SK-N-SH (cell line): Measurements from ENCODE around the gene STMN1. TPM values are rescaled to one million over a fixed set of nuclear protein-coding genes. Genes with fewer than 3 reads are reported as not detected.

Experiments
- CTCF ChIA-PET: fragments of 300-600, 350-600 bp; formaldehyde crosslinking; extraction: SDS; loops from one replicate; lab custom pipeline; 2021; lab: Yijun Ruan, JAX
- POLR2A ChIA-PET: fragments of 350-600 bp; sonication (Branson Sonifier 250); formaldehyde crosslinking; extraction: SDS; loops from one replicate; lab custom pipeline; 2020; ENCODE audit warnings: antibody characterized with exemption, inconsistent platforms; lab: Yijun Ruan, JAX
- DNase-seq: peaks from one replicate; pipeline ENCODE4 v3.0.0; 2012
- H2AFZ ChIP-seq: fragments of 200-600 bp; sonication (generic); 2 replicates; pipeline ENCODE4 v1.8.1; 2016; ENCODE audit warnings: antibody characterized with exemption, mild to moderate bottlenecking, low read depth
- H3F3A ChIP-seq: fragments of 200-600 bp; sonication (generic); replicated peaks from 2 replicates; pipeline ENCODE3; 2016; ENCODE audit warnings: antibody characterized with exemption, mild to moderate bottlenecking; ENCODE audit not compliant: insufficient read depth
- H3K27ac ChIP-seq, 2 experiments: fragments of 200-500 bp in 1 of 2; fragments of 200-600 bp in 1 of 2; sonication (Bioruptor generic) in 1 of 2; sonication (generic), shearing (Covaris generic) in 1 of 2; 2 replicates each; pipeline versions ENCODE4 v1.5.1 to v1.6.1; 2014 to 2016; ENCODE audit warnings: low read depth in 2 of 2, inconsistent platforms in 1 of 2, low read length in 1 of 2, mild to moderate bottlenecking in 1 of 2, mixed read lengths in 1 of 2
- H3K27me3 ChIP-seq: fragments of 200-600 bp; sonication (generic), shearing (Covaris generic); 2 replicates; pipeline ENCODE4 v1.6.1; 2016; ENCODE audit warnings: mixed run types; ENCODE audit not compliant: insufficient read depth
- H3K36me3 ChIP-seq, 2 experiments: fragments of 200-500 bp in 1 of 2; fragments of 200-600 bp in 1 of 2; sonication (Bioruptor generic) in 1 of 2; sonication (generic) in 1 of 2; replicated peaks in 1 of 2; 2 replicates each; pipeline versions ENCODE3 to v1.5.1; 2014 to 2016; ENCODE audit warnings: low read length in 1 of 2, mild to moderate bottlenecking in 1 of 2; ENCODE audit not compliant: insufficient read depth in 2 of 2, control insufficient read depth in 1 of 2
- H3K4me1 ChIP-seq, 2 experiments: fragments of 200-500 bp in 1 of 2; fragments of 200-600 bp in 1 of 2; sonication (Bioruptor generic) in 1 of 2; sonication (generic), shearing (Covaris generic) in 1 of 2; 2 replicates each; pipeline versions ENCODE4 v1.5.1 to v1.6.1; 2014 to 2016; ENCODE audit warnings: low read depth in 1 of 2, low read length in 1 of 2, mixed run types in 1 of 2; ENCODE audit not compliant: insufficient read depth in 2 of 2, control insufficient read depth in 1 of 2
- H3K4me2 ChIP-seq: fragments of 200-600 bp; sonication (generic), shearing (Covaris generic); 2 replicates; pipeline ENCODE4 v1.6.1; 2017; ENCODE audit warnings: mixed run types
- H3K4me3 ChIP-seq, 2 experiments: fragments of 200-500 bp in 1 of 2; fragments of 200-600 bp in 1 of 2; sonication (Bioruptor generic) in 1 of 2; sonication (generic), shearing (Covaris generic) in 1 of 2; 2 replicates each; pipeline versions ENCODE4 v1.5.1 to v1.8.1; 2014 to 2016; ENCODE audit warnings: low read depth in 2 of 2, inconsistent platforms in 1 of 2, low read length in 1 of 2, mild to moderate bottlenecking in 1 of 2, mixed read lengths in 1 of 2, moderate library complexity in 1 of 2
- H3K79me2 ChIP-seq: fragments of 200-600 bp; sonication (generic); 2 replicates; pipeline ENCODE4 v1.8.1; 2017; ENCODE audit warnings: mild to moderate bottlenecking; ENCODE audit not compliant: insufficient read depth
- H3K9ac ChIP-seq: fragments of 200-600 bp; sonication (generic); 2 replicates; pipeline ENCODE4 v1.6.1; 2017; ENCODE audit warnings: mixed run types
- H3K9me2 ChIP-seq: fragments of 200-600 bp; sonication (generic); 2 replicates; pipeline ENCODE4 v1.6.1; 2017; ENCODE audit warnings: mixed run types
- H3K9me3 ChIP-seq: fragments of 200-600 bp; sonication (generic); 2 replicates; pipeline ENCODE4 v1.6.1; 2017; ENCODE audit warnings: mixed run types, mild to moderate bottlenecking, moderate library complexity
- H4K20me1 ChIP-seq: fragments of 200-600 bp; sonication (generic); 2 replicates; pipeline ENCODE4 v1.6.1; 2017; ENCODE audit warnings: mild to moderate bottlenecking, mixed run types; ENCODE audit not compliant: insufficient read depth
- ELF1 ChIP-seq: IDR thresholded peaks from 2 replicates; pipeline ENCODE4 v1.4.0; 2012
- EP300 ChIP-seq, 2 experiments: IDR thresholded peaks; 2 replicates each; pipeline versions ENCODE4 v1.4.0 to v1.6.1; 2012; ENCODE audit warnings: borderline replicate concordance in 1 of 2, low read depth in 1 of 2, low read length in 1 of 2
- FOSL2 ChIP-seq: IDR thresholded peaks from 2 replicates; pipeline ENCODE4 v1.4.0; 2012; ENCODE audit warnings: low read depth, mild to moderate bottlenecking, moderate library complexity, borderline replicate concordance
- FOXJ3 ChIP-seq: sonication (generic); formaldehyde crosslinking; IDR thresholded peaks from 2 replicates; pipeline ENCODE4 v1.5.1; 2020; ENCODE audit warnings: mild to moderate bottlenecking, missing genetic modification reagents
- FOXM1 ChIP-seq: IDR thresholded peaks from 2 replicates; pipeline ENCODE4 v1.4.0; 2012; ENCODE audit warnings: low read depth, mild to moderate bottlenecking
- JUND ChIP-seq: IDR thresholded peaks from 2 replicates; pipeline ENCODE4 v1.4.0; 2012
- MEF2A ChIP-seq: IDR thresholded peaks from 2 replicates; pipeline ENCODE4 v1.4.0; 2012; ENCODE audit warnings: low read depth, borderline replicate concordance
- MXI1 ChIP-seq: IDR thresholded peaks from 2 replicates; pipeline ENCODE4 v1.6.1; 2012; ENCODE audit warnings: mild to moderate bottlenecking, low read depth, low read length, improper control_type of control experiment
- PBX3 ChIP-seq: IDR thresholded peaks from 2 replicates; pipeline ENCODE4; 2012
- REST ChIP-seq: IDR thresholded peaks from 2 replicates; pipeline ENCODE4 v1.6.1; 2012; ENCODE audit warnings: mild to moderate bottlenecking, low read depth, low read length, moderate library complexity
- RXRA ChIP-seq: IDR thresholded peaks from 2 replicates; pipeline ENCODE4 v1.4.0; 2012; ENCODE audit warnings: low read depth, mild to moderate bottlenecking, borderline replicate concordance
- SIN3A ChIP-seq: IDR thresholded peaks from 2 replicates; pipeline ENCODE4 v1.6.1; 2012; ENCODE audit warnings: low read depth, mild to moderate bottlenecking, low read length, moderate library complexity, borderline replicate concordance
- SMC3 ChIP-seq: IDR thresholded peaks from 2 replicates; pipeline ENCODE4 v1.6.1; 2012; ENCODE audit warnings: low read depth, low read length, improper control_type of control experiment
- TCF12 ChIP-seq: IDR thresholded peaks from 2 replicates; pipeline ENCODE4 v1.4.0; 2012
- TEAD4 ChIP-seq: IDR thresholded peaks from 2 replicates; pipeline ENCODE4 v1.4.0; 2012; ENCODE audit warnings: mild to moderate bottlenecking, borderline replicate concordance; ENCODE audit not compliant: insufficient read depth
- YY1 ChIP-seq: IDR thresholded peaks from 2 replicates; pipeline ENCODE4 v1.4.0; 2012; ENCODE audit warnings: low read depth, mild to moderate bottlenecking
- ZBTB33 ChIP-seq: IDR thresholded peaks from 2 replicates; pipeline ENCODE4 v1.4.0; 2012; ENCODE audit warnings: low read depth, borderline replicate concordance
- WGBS: methylation state at CpG from one replicate; pipeline ENCODE4 v1.1.6; 2017; ENCODE audit warnings: low lambda C conversion rate; 5-methylcytosine and 5-hydroxymethylcytosine counted together
- polyA plus RNA-seq, 3 experiments: library from polyadenylated mRNA; depleted of rRNA; stranded (reverse); fragments of >200 nt; gene quantifications; 2 replicates each; pipeline ENCODE4 v1.2.3, GENCODE V29; 2012

STMN1 gene
- polyA plus RNA-seq, 1 of the 3 experiments (the other 2 are of a cell fraction): 143 TPM

- no peak for TF ChIP-seq TEAD4
Observed at GRCh38 chr1:25913206-25913605, 7.0 kb upstream of the STMN1 start (continued).

GRCh38 chr1:25912076-25912831, 6.0 kb upstream of the STMN1 start:
- Histone ChIP-seq H3K9me2 (no peaks in the 10 kb centered on the region), H3K9me3 (no peaks in the 10 kb centered on the region), H3K36me3 (no peaks in the 10 kb centered on the region), H3K4me2 (peak overlapping the region; percentile 32), H3K27ac (peak overlapping the region in 1 of 2 experiments; percentile 71; a peak in 2 of 4 replicates), H4K20me1 (no peaks in the 10 kb centered on the region), H3K79me2 (no peaks in the 10 kb centered on the region), H3F3A (peaks cover 10% of the 10 kb centered on the region), H3K4me1 (peaks cover 0 to 9% of the 10 kb centered on the region in 2 experiments; a peak in 2 of 4 replicates), H3K9ac (peak overlapping the region; percentile 3; the same call in 1 of the 2 replicates), H3K4me3 (no peak overlapping the region), H2AFZ (peak overlapping the region; percentile 16; the same call in 1 of the 2 replicates), H3K27me3 (no peaks in the 10 kb centered on the region)
- CTCF ChIA-PET: interaction anchor here (1.5 kb wide), 1 partner anchor 17 kb away, joined by 5 read pairs; no protein-coding TSS in a partner anchor
- POLR2A ChIA-PET: no interaction called here
- TF ChIP-seq SIN3A: no peak
- TF ChIP-seq REST: no peak
- peak; percentile 27; the same call in 1 of the 2 replicates for TF ChIP-seq PBX3
- TF ChIP-seq FOXJ3: no peak
- peak; percentile 56; the same call in 1 of the 2 replicates for TF ChIP-seq JUND
- TF ChIP-seq MEF2A: no peak
- no peak for TF ChIP-seq ELF1
- no peak for TF ChIP-seq SMC3
- 0 out of 2 replicates have a peak, but pooled peaks have one; percentile 2 for TF ChIP-seq TCF12
- TF ChIP-seq MXI1: no peak
- no peak for TF ChIP-seq RXRA
- peak; percentile 25; the same call in 1 of the 2 replicates for TF ChIP-seq FOSL2
- 0 out of 4 replicates have a peak, but pooled peaks of 1 of the 2 experiments have one; percentile 21 for TF ChIP-seq EP300 (IDR thresholded peaks at IDR 0.05; ENCODE audit: borderline replicate concordance in 1 of 2, low read depth in 1 of 2, low read length in 1 of 2)
- no peak for TF ChIP-seq YY1
- no peak for TF ChIP-seq ZBTB33
- TF ChIP-seq FOXM1: no peak
- 58% methylated on average over 5 of the region's 5 CpGs for WGBS
- no peak for DNase-seq
